GM18511 (cell line): Measurements from ENCODE around the gene KCND3.
A peak's percentile ranks its signal among the peaks of the same experiment; 100 is the strongest.

ENCODE experiments used
- ATAC-seq: cut with Tn5 transposase; IDR thresholded peaks from one replicate; pipeline ENCODE4 v1.9.1; 2021; ENCODE audit warnings: mild to moderate bottlenecking, moderate library complexity; ENCODE audit not compliant: unreplicated experiment

The KCND3 gene

GRCh38 chr1:111884772-111885443 is 104.6 kb downstream of the KCND3 start:
- no peak for ATAC-seq

GRCh38 chr1:111882986-111883560 is 106.4 kb downstream of the KCND3 start:
- no peak for ATAC-seq

- ATAC-seq, result no peak
Measured at GRCh38 chr1:111882559-111882958, 106.9 kb downstream of the KCND3 start.

GRCh38 chr1:111880881-111881837 is 108.3 kb downstream of the KCND3 start:
- no peak for ATAC-seq

- ATAC-seq, result no peak
Measured at GRCh38 chr1:111879081-111879480, 110.4 kb downstream of the KCND3 start.

- peak; percentile 64 for ATAC-seq
Measured at GRCh38 chr1:111878649-111879048, 110.8 kb downstream of the KCND3 start.

GRCh38 chr1:111878091-111878490 is 111.4 kb downstream of the KCND3 start:
- no peak for ATAC-seq

GRCh38 chr1:111876631-111877030 is 112.8 kb downstream of the KCND3 start:
- no peak for ATAC-seq

- no peak for ATAC-seq
Measured at GRCh38 chr1:111875640-111876039, 113.8 kb downstream of the KCND3 start.

- ATAC-seq, result no peak
Measured at GRCh38 chr1:111873460-111874030, 115.9 kb downstream of the KCND3 start.

- no peak for ATAC-seq
Measured at GRCh38 chr1:111870181-111870580, 119.3 kb downstream of the KCND3 start.

- no peak for ATAC-seq
Measured at GRCh38 chr1:111867868-111868440, 121.5 kb downstream of the KCND3 start.

GRCh38 chr1:111864862-111865261 is 124.6 kb downstream of the KCND3 start:
- ATAC-seq, result no peak

GRCh38 chr1:111863401-111863800 is 126.1 kb downstream of the KCND3 start:
- ATAC-seq, result no peak

GRCh38 chr1:111862599-111862998 is 126.9 kb downstream of the KCND3 start:
- no peak for ATAC-seq

GRCh38 chr1:111861523-111861922 is 127.9 kb downstream of the KCND3 start:
- no peak for ATAC-seq

GRCh38 chr1:111857194-111857651 is 132.2 kb downstream of the KCND3 start:
- no peak for ATAC-seq

GRCh38 chr1:111856411-111857185 is 132.9 kb downstream of the KCND3 start:
- no peak for ATAC-seq

GRCh38 chr1:111855260-111855659 is 134.2 kb downstream of the KCND3 start:
- ATAC-seq, result no peak

- ATAC-seq, result no peak
Measured at GRCh38 chr1:111852261-111852721, 137.2 kb downstream of the KCND3 start.
